HCT116 (cell line): ENCODE results near the gene PCSK6.

Source experiments
- ATF3 ChIP-seq: IDR thresholded peaks from 2 replicates; pipeline ENCODE4 v1.6.1; 2012
- CTCF ChIP-seq, 3 experiments: fragments of 200-600 bp in 1 of 3; sonication (generic) in 1 of 3; IDR thresholded peaks in 2 of 3; conservative IDR thresholded peaks in 1 of 3; 2 replicates each; pipeline ENCODE4 v1.5.1; 2012 to 2017; ENCODE audit warnings: low read depth in 2 of 3, low read length in 2 of 3, antibody characterized with exemption in 1 of 3, borderline replicate concordance in 1 of 3, control low read depth in 1 of 3, mild to moderate bottlenecking in 1 of 3, mixed read lengths in 1 of 3, mixed run types in 1 of 3, moderate library complexity in 1 of 3; ENCODE audit not compliant: insufficient read depth in 1 of 3
- EZH2 ChIP-seq: fragments of 200-600 bp; sonication (generic); IDR thresholded peaks from 2 replicates; pipeline ENCODE4 v1.6.1; 2017; ENCODE audit warnings: antibody characterized with exemption, mixed run types
- FOSL1 ChIP-seq: IDR thresholded peaks from 2 replicates; pipeline ENCODE4 v1.6.1; 2012; ENCODE audit warnings: low read depth
- MAX ChIP-seq: IDR thresholded peaks from 2 replicates; pipeline ENCODE4 v1.6.1; 2012
- POLR2A ChIP-seq: IDR thresholded peaks from 2 replicates; pipeline ENCODE4 v1.7.0; 2011; ENCODE audit warnings: borderline replicate concordance; ENCODE audit not compliant: insufficient read depth, insufficient read length; ENCODE audit errors: extremely low read depth
- POLR2AphosphoS5 ChIP-seq: IDR thresholded peaks from 2 replicates; pipeline ENCODE4 v1.6.1; 2011; ENCODE audit warnings: mild to moderate bottlenecking, low read depth, low read length, moderate library complexity
- RAD21 ChIP-seq: IDR thresholded peaks from 2 replicates; pipeline ENCODE4 v1.6.1; 2012; ENCODE audit warnings: low read depth, mild to moderate bottlenecking
- REST ChIP-seq: IDR thresholded peaks from 2 replicates; pipeline ENCODE4 v1.6.1; 2012; ENCODE audit warnings: low read depth
- SIN3A ChIP-seq: IDR thresholded peaks from 2 replicates; pipeline ENCODE4 v1.6.1; 2012; ENCODE audit warnings: low read depth
- ZBTB33 ChIP-seq: IDR thresholded peaks from 2 replicates; pipeline ENCODE4 v1.6.1; 2011; ENCODE audit warnings: mild to moderate bottlenecking, low read length, moderate library complexity; ENCODE audit not compliant: insufficient replicate concordance; ENCODE audit errors: extremely low read depth
- ZNF274 ChIP-seq: fragments of 200-500 bp; sonication (Bioruptor generic); IDR thresholded peaks from 2 replicates; pipeline ENCODE4 v1.6.1; 2014; ENCODE audit warnings: mild to moderate bottlenecking, low read depth, low read length, inconsistent platforms

GRCh38 chr15:101440846-101441590 lies 48.5 kb downstream of the PCSK6 start:
- no peak for TF ChIP-seq MAX
- TF ChIP-seq POLR2AphosphoS5: no peak
- TF ChIP-seq CTCF (IDR thresholded peaks at IDR 0.05 in 2 of 3, conservative IDR thresholded peaks at IDR 0.05 in 1 of 3; ENCODE audit: borderline replicate concordance in 1 of 3, insufficient read depth in 1 of 3, low read depth in 2 of 3, low read length in 2 of 3): no peak
- TF ChIP-seq RAD21: no peak
- no peak for TF ChIP-seq SIN3A
- TF ChIP-seq EZH2: no peak
- no peak for TF ChIP-seq REST
- no peak for TF ChIP-seq ZBTB33
- TF ChIP-seq POLR2A: no peak
- no peak for TF ChIP-seq ATF3
- no peak for TF ChIP-seq ZNF274
- TF ChIP-seq FOSL1: no peak
